ENCODE data around the gene PHACTR1. TPM values are rescaled to one million over a fixed set of nuclear protein-coding genes. Genes with fewer than 3 reads are reported as not detected.

The PHACTR1 gene
- total and polyA plus RNA-seq, 9 of the 15 experiments (the other 6 are each of a cell fraction or from before 2014, with no cell fraction given): 11.5 to 32.6 (median 22.0) TPM

- TF ChIP-seq HNRNPUL1 (IDR thresholded peaks at IDR 0.05; ENCODE audit: low read length) (no peak), TRIM25 (IDR thresholded peaks at IDR 0.05; ENCODE audit: borderline replicate concordance) (no peak), ARID3B (CRISPR knock-in tag; IDR thresholded peaks at IDR 0.05; ENCODE audit: borderline replicate concordance) (no peak), ZNF280A (IDR thresholded peaks at IDR 0.05; ENCODE audit: low read depth, partially characterized antibody) (no peak), CBX8 (IDR thresholded peaks at IDR 0.05; ENCODE audit: borderline replicate concordance, extremely low read depth, low read depth, low read length, poor library complexity, severe bottlenecking) (no peak), CEBPG (CRISPR knock-in tag; IDR thresholded peaks at IDR 0.05) (peak; percentile 64), CEBPG (tag; conservative IDR thresholded peaks at IDR 0.05 in 1 of 2, IDR thresholded peaks at IDR 0.05 in 1 of 2) (peak in 1 of 2 experiments; percentile 47; a peak in 1 of 4 replicates), ZNF707 (CRISPR knock-in tag; conservative IDR thresholded peaks at IDR 0.05) (no peak), EGR1 (conservative IDR thresholded peaks at IDR 0.05) (peak; percentile 62), GABPB1 (CRISPR knock-in tag; IDR thresholded peaks at IDR 0.05) (peak; percentile 54; the same call in 1 of the 2 replicates), NFIC (IDR thresholded peaks at IDR 0.05) (no peak), SUPT5H (IDR thresholded peaks at IDR 0.05) (peak; percentile 71), HCFC1 (IDR thresholded peaks at IDR 0.05; ENCODE audit: low read depth, low read length) (0 out of 2 replicates have a peak, but pooled peaks have one; percentile 8), MYNN (IDR thresholded peaks at IDR 0.05) (no peak), MYNN (CRISPR knock-in tag; IDR thresholded peaks at IDR 0.05) (no peak), SMAD4 (CRISPR knock-in tag; conservative IDR thresholded peaks at IDR 0.05) (0 out of 2 replicates have a peak, but pooled peaks have one; percentile 25), ZNF766 (CRISPR knock-in tag; conservative IDR thresholded peaks at IDR 0.05) (peak; percentile 74; the same call in 1 of the 2 replicates), ZBTB11 (CRISPR knock-in tag; IDR thresholded peaks at IDR 0.05) (peak in 1 of 3 experiments; percentile 52; a peak in 2 of 6 replicates)
Observed at GRCh38 chr6:13272131-13273046, 555.8 kb downstream of the PHACTR1 start (continued).
